Activated CD8-positive, alpha-beta T cell treated with anti-CD3 and anti-CD28 coated beads, Interleukin-2, amount 10 ng/mL, durations not matched to agents 7 days and 5 days (primary cell): ENCODE data around the gene CYREN. TPM values are rescaled to one million over a fixed set of nuclear protein-coding genes. Genes with fewer than 3 reads are reported as not detected.

Source experiments
- ATAC-seq: fragments of 150-1000 bp; cut with Tn5 transposase; one replicate; pipeline ENCODE4 v1.10.0; 2021; ENCODE audit warnings: moderate library complexity
- CTCF ChIA-PET: fragments of 350-600 bp; sonication (Branson Sonifier 250); formaldehyde crosslinking; loops from one replicate; lab custom pipeline; 2021; ENCODE audit warnings: antibody characterized with exemption; lab: Charles Lee
- POLR2A ChIA-PET: fragments of 350-600 bp; sonication (Branson Sonifier 250); formaldehyde crosslinking; loops from one replicate; lab custom pipeline; 2021; ENCODE audit warnings: antibody characterized with exemption; lab: Charles Lee
- DNase-seq: peaks from one replicate; pipeline ENCODE4 v3.0.0-alpha.2; 2020
- H3K27ac Mint-ChIP-seq: one replicate; pipeline ENCODE4 v1.8.0; 2021; ENCODE audit warnings: mild to moderate bottlenecking, mixed read lengths
- H3K27me3 Mint-ChIP-seq: one replicate; pipeline ENCODE4 v1.8.0; 2021; ENCODE audit warnings: low read depth, mixed read lengths
- H3K36me3 Mint-ChIP-seq: one replicate; pipeline ENCODE4 v1.8.0; 2021; ENCODE audit warnings: low read depth, mixed read lengths
- H3K4me1 Mint-ChIP-seq: one replicate; pipeline ENCODE4 v1.8.0; 2021; ENCODE audit warnings: low read depth, mixed read lengths
- H3K4me3 Mint-ChIP-seq: one replicate; pipeline ENCODE4 v1.8.0; 2021; ENCODE audit warnings: mild to moderate bottlenecking, mixed read lengths
- H3K9me3 Mint-ChIP-seq: one replicate; pipeline ENCODE4 v1.8.0; 2022; ENCODE audit warnings: mixed read lengths; ENCODE audit not compliant: insufficient read depth
- total RNA-seq, 2 experiments: library from RNA; stranded (reverse); gene quantifications; one replicate each; pipeline ENCODE4 v1.2.3, GENCODE V29; 2021

The CYREN gene
- total RNA-seq, 2 experiments from 2014 or later = 35.2 to 36.9 TPM

- no peak for DNase-seq
- H3K27ac Mint-ChIP-seq = no peak overlapping the region
- no peaks in the 10 kb centered on the region for H3K9me3 Mint-ChIP-seq
- H3K27me3 Mint-ChIP-seq = no peaks in the 10 kb centered on the region
- no peak for ATAC-seq
- ChIA-PET CTCF (no interaction called here), POLR2A (no interaction called here)
- no peaks in the 10 kb centered on the region for H3K4me1 Mint-ChIP-seq
- no peak overlapping the region for H3K4me3 Mint-ChIP-seq
- peaks cover 26% of the 10 kb centered on the region for H3K36me3 Mint-ChIP-seq
These were observed 25.6 kb upstream of the CYREN start for GRCh38 chr7:135195968-135196629.

- no peak overlapping the region for H3K27ac Mint-ChIP-seq
- ATAC-seq (no peak), DNase-seq (no peak)
- H3K36me3 Mint-ChIP-seq = peaks cover 26% of the 10 kb centered on the region
- H3K4me3 Mint-ChIP-seq = no peak overlapping the region
- no peaks in the 10 kb centered on the region for H3K4me1 Mint-ChIP-seq
- CTCF ChIA-PET = no interaction called here
- no peaks in the 10 kb centered on the region for H3K9me3 Mint-ChIP-seq
- no peaks in the 10 kb centered on the region for H3K27me3 Mint-ChIP-seq
- POLR2A ChIA-PET = no interaction called here
These were observed 24.6 kb upstream of the CYREN start for GRCh38 chr7:135195156-135195555.

GRCh38 chr7:135194494-135195095 lies 24.1 kb upstream of the CYREN start:
- no peaks in the 10 kb centered on the region for H3K27me3 Mint-ChIP-seq
- H3K27ac Mint-ChIP-seq = peak overlapping the region; percentile 22
- ChIA-PET CTCF (no interaction called here), POLR2A (no interaction called here)
- ATAC-seq (no peak), DNase-seq (no peak)
- H3K4me1 Mint-ChIP-seq = no peaks in the 10 kb centered on the region
- no peak overlapping the region for H3K4me3 Mint-ChIP-seq
- no peaks in the 10 kb centered on the region for H3K9me3 Mint-ChIP-seq
- H3K36me3 Mint-ChIP-seq = peaks cover 26% of the 10 kb centered on the region

- Mint-ChIP-seq H3K4me3 (no peak overlapping the region), H3K36me3 (peaks cover 30% of the 10 kb centered on the region), H3K27ac (no peak overlapping the region), H3K9me3 (no peaks in the 10 kb centered on the region), H3K4me1 (no peaks in the 10 kb centered on the region), H3K27me3 (no peaks in the 10 kb centered on the region)
- ATAC-seq = no peak
- ChIA-PET POLR2A (no interaction called here), CTCF (no interaction called here)
- DNase-seq = no peak
These were observed 23.1 kb upstream of the CYREN start for GRCh38 chr7:135193615-135194081.

GRCh38 chr7:135192914-135193536 lies 22.5 kb upstream of the CYREN start:
- H3K36me3 Mint-ChIP-seq = peaks cover 28% of the 10 kb centered on the region
- H3K27ac Mint-ChIP-seq = no peak overlapping the region
- CTCF ChIA-PET = no interaction called here
- no peak for DNase-seq
- H3K4me3 Mint-ChIP-seq = no peak overlapping the region
- no peaks in the 10 kb centered on the region for H3K4me1 Mint-ChIP-seq
- H3K9me3 Mint-ChIP-seq = no peaks in the 10 kb centered on the region
- no peak for ATAC-seq
- no peaks in the 10 kb centered on the region for H3K27me3 Mint-ChIP-seq
- POLR2A ChIA-PET = no interaction called here

GRCh38 chr7:135190703-135191102 lies 20.2 kb upstream of the CYREN start:
- no peak for ATAC-seq
- DNase-seq = no peak
- Mint-ChIP-seq H3K4me3 (no peak overlapping the region), H3K27me3 (no peaks in the 10 kb centered on the region), H3K27ac (no peak overlapping the region), H3K9me3 (no peaks in the 10 kb centered on the region), H3K4me1 (no peaks in the 10 kb centered on the region), H3K36me3 (peaks cover 30% of the 10 kb centered on the region)
- ChIA-PET CTCF (interaction anchor here (1.1 kb wide), 1 partner anchor 580 kb away, joined by 3 read pairs; no protein-coding TSS in a partner anchor), POLR2A (no interaction called here)

GRCh38 chr7:135189961-135190360 lies 19.5 kb upstream of the CYREN start:
- no peak for DNase-seq
- H3K27me3 Mint-ChIP-seq = no peaks in the 10 kb centered on the region
- H3K36me3 Mint-ChIP-seq = peaks cover 38% of the 10 kb centered on the region
- H3K27ac Mint-ChIP-seq = no peak overlapping the region
- CTCF ChIA-PET = interaction anchor here (1.1 kb wide), 1 partner anchor 580 kb away, joined by 3 read pairs; no protein-coding TSS in a partner anchor
- H3K4me1 Mint-ChIP-seq = no peaks in the 10 kb centered on the region
- H3K4me3 Mint-ChIP-seq = no peak overlapping the region
- ATAC-seq = no peak
- H3K9me3 Mint-ChIP-seq = no peaks in the 10 kb centered on the region
- POLR2A ChIA-PET = no interaction called here

- ChIA-PET CTCF (interaction anchor here (1.3 kb wide), 1 partner anchor 11 kb away, joined by 3 read pairs; no protein-coding TSS in a partner anchor), POLR2A (no interaction called here)
- Mint-ChIP-seq H3K9me3 (no peaks in the 10 kb centered on the region), H3K27ac (no peak overlapping the region), H3K4me1 (no peaks in the 10 kb centered on the region), H3K27me3 (no peaks in the 10 kb centered on the region), H3K36me3 (peaks cover 40% of the 10 kb centered on the region), H3K4me3 (no peak overlapping the region)
- ATAC-seq (no peak), DNase-seq (no peak)
These were observed 18.7 kb upstream of the CYREN start for GRCh38 chr7:135189221-135189662.

GRCh38 chr7:135188298-135188984 lies 17.9 kb upstream of the CYREN start:
- no peak for DNase-seq
- peaks cover 4% of the 10 kb centered on the region for H3K9me3 Mint-ChIP-seq
- no peak for ATAC-seq
- CTCF ChIA-PET = interaction anchor here (1.3 kb wide), 1 partner anchor 11 kb away, joined by 3 read pairs; no protein-coding TSS in a partner anchor
- H3K4me1 Mint-ChIP-seq = no peaks in the 10 kb centered on the region
- H3K36me3 Mint-ChIP-seq = peaks cover 40% of the 10 kb centered on the region
- no peak overlapping the region for H3K4me3 Mint-ChIP-seq
- POLR2A ChIA-PET = no interaction called here
- no peak overlapping the region for H3K27ac Mint-ChIP-seq
- H3K27me3 Mint-ChIP-seq = no peaks in the 10 kb centered on the region

- Mint-ChIP-seq H3K27me3 (no peaks in the 10 kb centered on the region), H3K9me3 (peaks cover 15% of the 10 kb centered on the region), H3K4me3 (no peak overlapping the region), H3K27ac (no peak overlapping the region), H3K4me1 (no peaks in the 10 kb centered on the region), H3K36me3 (peaks cover 48% of the 10 kb centered on the region)
- no peak for DNase-seq
- ChIA-PET POLR2A (interaction anchor here (0.7 kb wide), 1 partner anchor 16 kb away, joined by 3 read pairs; no protein-coding TSS in a partner anchor), CTCF (interaction anchor here (0.9 kb wide), 1 partner anchor 37 kb away, joined by 3 read pairs; no protein-coding TSS in a partner anchor)
- no peak for ATAC-seq
These were observed 16.3 kb upstream of the CYREN start for GRCh38 chr7:135186841-135187253.

GRCh38 chr7:135186261-135186540 lies 15.7 kb upstream of the CYREN start:
- no peak for ATAC-seq
- no peaks in the 10 kb centered on the region for H3K27me3 Mint-ChIP-seq
- H3K4me1 Mint-ChIP-seq = no peaks in the 10 kb centered on the region
- H3K9me3 Mint-ChIP-seq = peaks cover 22% of the 10 kb centered on the region
- no peak overlapping the region for H3K4me3 Mint-ChIP-seq
- ChIA-PET CTCF (interaction anchor here (0.9 kb wide), 1 partner anchor 38 kb away, joined by 3 read pairs; no protein-coding TSS in a partner anchor), POLR2A (no interaction called here)
- no peak for DNase-seq
- peaks cover 51% of the 10 kb centered on the region for H3K36me3 Mint-ChIP-seq
- no peak overlapping the region for H3K27ac Mint-ChIP-seq
